Measurements from ENCODE around the gene ANG.
A peak's percentile ranks its signal among the peaks of the same experiment; 100 is the strongest.

Gene ANG

GRCh38 chr14:20675669-20676068 is 12.9 kb upstream of the ANG start:
- no peak for DNase-seq (ENCODE audit: low spot score)
- FAIRE-seq: no peak

GRCh38 chr14:20676072-20676471 is 12.5 kb upstream of the ANG start:
- no peak for FAIRE-seq
- DNase-seq (ENCODE audit: low spot score): no peak

- FAIRE-seq (no peak), DNase-seq (ENCODE audit: low spot score) (no peak)
These were observed 8.7 kb upstream of the ANG start for GRCh38 chr14:20679907-20680306.

GRCh38 chr14:20680363-20680762 is 8.2 kb upstream of the ANG start:
- FAIRE-seq: no peak
- no peak for DNase-seq (ENCODE audit: low spot score)

GRCh38 chr14:20680843-20681347 is 7.7 kb upstream of the ANG start:
- DNase-seq (ENCODE audit: low spot score) (no peak), FAIRE-seq (no peak)

GRCh38 chr14:20681348-20682126 is 7.0 kb upstream of the ANG start:
- DNase-seq (ENCODE audit: low spot score): peak; percentile 75
- FAIRE-seq: no peak

- DNase-seq (ENCODE audit: low spot score): no peak
- no peak for FAIRE-seq
These were observed 6.5 kb upstream of the ANG start for GRCh38 chr14:20682127-20682434.

GRCh38 chr14:20682435-20683124 is 6.0 kb upstream of the ANG start:
- FAIRE-seq (no peak), DNase-seq (ENCODE audit: low spot score) (peak; percentile 77)

GRCh38 chr14:20683125-20683890 is 5.3 kb upstream of the ANG start:
- peak; percentile 89 for DNase-seq (ENCODE audit: low spot score)
- no peak for FAIRE-seq

GRCh38 chr14:20683891-20684661 is 4.5 kb upstream of the ANG start, which contains the start of gene RNASE4:
TSS of gene RNASE4 (plus strand) at chr14:20684560. CDS start at chr14:20699372, 14,812 bp downstream.
- no peak for FAIRE-seq

GRCh38 chr14:20684662-20685456 is 3.7 kb upstream of the ANG start:
- DNase-seq (ENCODE audit: low spot score): peak; percentile 10
- FAIRE-seq: no peak

More at GRCh38 chr14:20683891-20684661, 4.5 kb upstream of the ANG start, which contains the start of gene RNASE4:
- peak; percentile 88 for DNase-seq (ENCODE audit: low spot score)

- no peak for DNase-seq (ENCODE audit: low spot score)
- FAIRE-seq: no peak
These were observed 2.0 kb upstream of the ANG start for GRCh38 chr14:20686386-20687143.

GRCh38 chr14:20687362-20688166 is 1.0 kb upstream of the ANG start:
- FAIRE-seq (no peak), DNase-seq (ENCODE audit: low spot score) (no peak)

- peak; percentile 49 for DNase-seq (ENCODE audit: low spot score)
- no peak for FAIRE-seq
These were observed 2.5 kb downstream of the ANG start for GRCh38 chr14:20690848-20691640.

- no peak for FAIRE-seq
- DNase-seq (ENCODE audit: low spot score): no peak
These were observed 3.7 kb downstream of the ANG start for GRCh38 chr14:20692116-20692751.

GRCh38 chr14:20696764-20697163 is 8.2 kb downstream of the ANG start:
- DNase-seq (ENCODE audit: low spot score) (no peak), FAIRE-seq (no peak)

- DNase-seq (ENCODE audit: low spot score) (peak; percentile 16), FAIRE-seq (no peak)
These were observed 8.9 kb downstream of the ANG start for GRCh38 chr14:20697273-20698017.

Measured in RCC 7860 (cell line).